K562 (cell line): ENCODE results near the gene WASF3. TPM values are rescaled to one million over a fixed set of nuclear protein-coding genes. Genes with fewer than 3 reads are reported as not detected.

Experiments used
- ATAC-seq: fragments of 200-7000 bp; cut with Tn5 transposase; 3 replicates; pipeline ENCODE4 v1.9.1; 2020; ENCODE audit warnings: moderate library complexity
- BruUV-seq: library from RNA; stranded (reverse); fragments of 400-500 nt; replicated peaks from 2 replicates; lab custom pipeline; 2021; lab: Mats Ljungman, UMichigan
- CTCF ChIA-PET: fragments of 300-600 bp; formaldehyde crosslinking; extraction: SDS; loops from one replicate; lab custom pipeline; 2021; ENCODE audit warnings: low intra/inter-chr PET ratio; lab: Yijun Ruan, JAX
- POLR2A ChIA-PET: fragments of 300-600, 350-650 bp; sonication (Branson Sonifier 250); formaldehyde crosslinking; extraction: SDS; loops from one replicate; lab custom pipeline; 2021; ENCODE audit warnings: antibody characterized with exemption, inconsistent platforms; lab: Yijun Ruan, JAX
- DNase-seq, 4 experiments: peaks; one replicate each; pipeline versions ENCODE4 v3.0.0 to v3.0.0-alpha.2; 2011 to 2018; ENCODE audit warnings: low spot score in 3 of 4, mixed read lengths in 3 of 4; ENCODE audit errors: extremely low read depth in 1 of 4
- FAIRE-seq: peaks from 2 replicates; lab custom pipeline; 2011; peaks lifted over from hg19 to GRCh38; lab: Jason Lieb, UNC
- H2AFZ ChIP-seq: 2 replicates; pipeline ENCODE4 v1.6.0; 2011; ENCODE audit warnings: low read depth, low read length, control low read depth, inconsistent platforms
- H3K27ac ChIP-seq: fragments of 200-600 bp; 3 replicates; pipeline ENCODE4 v1.8.0; 2011; ENCODE audit warnings: low read depth, mild to moderate bottlenecking, control low read depth, inconsistent platforms, low read length, moderate library complexity, mixed read lengths; ENCODE audit errors: extremely low read depth
- H3K27me3 ChIP-seq, 2 experiments: fragments of 300-600 bp in 1 of 2; 2 replicates in 1 of 2; 3 replicates in 1 of 2; pipeline versions ENCODE4 v1.6.0 to v1.8.0; 2011; ENCODE audit warnings: inconsistent platforms in 2 of 2, low read length in 2 of 2, mild to moderate bottlenecking in 1 of 2, mixed read lengths in 1 of 2, moderate library complexity in 1 of 2; ENCODE audit not compliant: control insufficient read depth in 2 of 2, insufficient read depth in 2 of 2
- H3K36me3 ChIP-seq: fragments of 300-600 bp; 3 replicates; pipeline ENCODE4 v1.8.0; 2011; ENCODE audit warnings: mild to moderate bottlenecking, low read length, inconsistent platforms; ENCODE audit not compliant: control insufficient read depth, insufficient read depth
- H3K4me1 ChIP-seq, 2 experiments: fragments of 200-600 bp in 1 of 2; replicated peaks in 1 of 2; 2 replicates in 1 of 2; 3 replicates in 1 of 2; pipeline versions ENCODE4 v1.5.1 to v1.8.0; 2011; ENCODE audit warnings: inconsistent platforms in 2 of 2, low read length in 2 of 2, mild to moderate bottlenecking in 1 of 2, mixed read lengths in 1 of 2, moderate library complexity in 1 of 2; ENCODE audit not compliant: control insufficient read depth in 2 of 2, insufficient read depth in 2 of 2
- H3K4me2 ChIP-seq: 2 replicates; pipeline ENCODE4 v1.6.1; 2011; ENCODE audit warnings: low read length, control low read depth, inconsistent platforms, mixed read lengths; ENCODE audit not compliant: insufficient read depth
- H3K4me3 ChIP-seq: fragments of 200-600 bp; sonication (generic), shearing (Covaris generic); 2 replicates; pipeline ENCODE4 v1.5.1; 2016; ENCODE audit warnings: control low read depth, inconsistent platforms
- H3K79me2 ChIP-seq: fragments of 200-600 bp; 3 replicates; pipeline ENCODE4 v1.8.0; 2011; ENCODE audit warnings: low read length, inconsistent platforms; ENCODE audit not compliant: control insufficient read depth, insufficient read depth
- H3K9ac ChIP-seq, 2 experiments: 2 replicates each; pipeline versions ENCODE4 v1.6.0 to v1.6.1; 2011; ENCODE audit warnings: low read depth in 2 of 2, low read length in 2 of 2, control low read depth in 1 of 2, inconsistent platforms in 1 of 2, mild to moderate bottlenecking in 1 of 2, mixed read lengths in 1 of 2; ENCODE audit not compliant: insufficient read depth in 1 of 2
- H3K9me1 ChIP-seq: one replicate; pipeline ENCODE4 v1.6.0; 2011; ENCODE audit warnings: inconsistent platforms, mild to moderate bottlenecking, low read length, moderate library complexity; ENCODE audit not compliant: control insufficient read depth, insufficient read depth
- H3K9me3 ChIP-seq: replicated peaks from 2 replicates; pipeline ENCODE4 v1.5.1; 2011; ENCODE audit warnings: low read depth, low read length, inconsistent platforms; ENCODE audit not compliant: control insufficient read depth, insufficient read depth
- H4K20me1 ChIP-seq: replicated peaks from 2 replicates; pipeline ENCODE4 v1.6.1; 2011; ENCODE audit warnings: low read length, inconsistent platforms, mixed read lengths; ENCODE audit not compliant: control insufficient read depth, insufficient read depth
- BRD4 ChIP-seq: fragments of 200-600 bp; sonication (generic); IDR thresholded peaks from 2 replicates; pipeline ENCODE4 v1.6.1; 2017; ENCODE audit warnings: inconsistent platforms
- C11orf30 ChIP-seq: fragments of 450-650 bp; IDR thresholded peaks from 2 replicates; pipeline ENCODE4 v1.6.1; 2016; ENCODE audit warnings: low read depth, mild to moderate bottlenecking
- HDAC3 ChIP-seq: fragments of 450-650 bp; IDR thresholded peaks from 2 replicates; pipeline ENCODE4 v1.6.1; 2018; ENCODE audit warnings: borderline replicate concordance, mild to moderate bottlenecking, moderate library complexity; ENCODE audit not compliant: partially characterized antibody
- HDAC6 ChIP-seq: IDR thresholded peaks from 2 replicates; pipeline ENCODE4 v1.6.1; 2012; ENCODE audit warnings: low read depth, mild to moderate bottlenecking, control low read depth, inconsistent platforms, low read length, moderate library complexity
- HDAC8 ChIP-seq: fragments of 450-650 bp; IDR thresholded peaks from 2 replicates; pipeline ENCODE4 v1.6.1; 2016; ENCODE audit warnings: mild to moderate bottlenecking, missing genetic modification characterization, moderate library complexity, missing compliant biosample characterization
- KHSRP ChIP-seq: fragments of 450-650 bp; IDR thresholded peaks from 2 replicates; pipeline ENCODE4 v1.6.1; 2017
- PCBP2 ChIP-seq: fragments of 200-400 bp; formaldehyde crosslinking; IDR thresholded peaks from 2 replicates; pipeline ENCODE4 v1.6.1; 2018; ENCODE audit warnings: low read length, low read depth, mild to moderate bottlenecking, moderate library complexity; ENCODE audit not compliant: poor library complexity, severe bottlenecking
- RAD51 ChIP-seq: fragments of 450-650 bp; IDR thresholded peaks from 2 replicates; pipeline ENCODE4 v1.7.1; 2016; ENCODE audit warnings: low read depth, mild to moderate bottlenecking, borderline replicate concordance
- SP1 ChIP-seq: sonication (generic); formaldehyde crosslinking; IDR thresholded peaks from 2 replicates; pipeline ENCODE4 v1.8.1; 2022; ENCODE audit warnings: mild to moderate bottlenecking, missing genetic modification reagents
- TAF15 ChIP-seq: fragments of 200-400 bp; formaldehyde crosslinking; IDR thresholded peaks from 2 replicates; pipeline ENCODE4 v1.6.1; 2017; ENCODE audit warnings: mild to moderate bottlenecking, low read depth, low read length, moderate library complexity
- ZFX ChIP-seq: sonication (generic); formaldehyde crosslinking; IDR thresholded peaks from 2 replicates; pipeline ENCODE4 v1.8.0; 2022; ENCODE audit warnings: mild to moderate bottlenecking, missing genetic modification reagents, moderate library complexity
- ZMIZ1 ChIP-seq, 2 experiments: fragments of 150-350 bp in 1 of 2; IDR thresholded peaks; 2 replicates each; pipeline ENCODE4 v1.6.1; 2012 to 2016; ENCODE audit warnings: low read depth in 2 of 2, low read length in 2 of 2, mild to moderate bottlenecking in 1 of 2, moderate library complexity in 1 of 2
- ZNF124 ChIP-seq: sonication (generic); formaldehyde crosslinking; IDR thresholded peaks from 2 replicates; pipeline ENCODE4 v1.8.1; 2022; ENCODE audit warnings: missing genetic modification reagents
- ZNF175 ChIP-seq: fragments of 200-800 bp; sonication (Bioruptor generic); IDR thresholded peaks from 2 replicates; pipeline ENCODE4 v1.6.1; 2016; ENCODE audit warnings: low read depth, mild to moderate bottlenecking, missing genetic modification characterization, missing compliant biosample characterization
- ZNF184 ChIP-seq: sonication (generic); formaldehyde crosslinking; IDR thresholded peaks from 2 replicates; pipeline ENCODE4 v1.5.0; 2020; ENCODE audit warnings: missing genetic modification reagents
- ZNF512 ChIP-seq: IDR thresholded peaks from 2 replicates; pipeline ENCODE4 v1.6.1; 2016; ENCODE audit warnings: missing genetic modification characterization, missing compliant biosample characterization
- ZNF696 ChIP-seq: fragments of 250-450 bp; sonication (Bioruptor Pico); conservative IDR thresholded peaks from 2 replicates; pipeline ENCODE4 v1.4.0; 2020; ENCODE audit warnings: mild to moderate bottlenecking, moderate library complexity
- WGBS: fragments of 100-300 bp; shearing (Covaris generic); methylation state at CpG from one replicate; pipeline ENCODE4 v1.1.6; 2016; ENCODE audit warnings: low coverage, mixed read lengths; ENCODE audit not compliant: insufficient coverage; ENCODE audit errors: missing lambda C conversion rate; 5-methylcytosine and 5-hydroxymethylcytosine counted together
- in situ Hi-C: fragments of 300-500 bp; cut with MboI; formaldehyde crosslinking; loops from 4 replicates; pipeline ENCODE4 v1.15.0; 2018; ENCODE audit warnings: inconsistent platforms, mixed read lengths
- intact Hi-C: fragments of 100-400 bp; cut with micrococcal nuclease; formaldehyde crosslinking; loops from 2 replicates; pipeline ENCODE4 v1.14.2; 2022
- polyA plus RNA-seq, 8 experiments: library from polyadenylated mRNA; depleted of rRNA in 4 of 8; stranded (reverse) in 5 of 8; unstranded in 3 of 8; fragments of >200 nt; fragmentation: Nextera tagmentation in 2 of 8; fragmentation: Illumina TruSeq in 1 of 8; extraction: Ambion mirVana in 2 of 8; extraction: Trizol in 1 of 8; gene quantifications; 2 replicates each; pipeline versions ENCODE4 v1.2.1 to v1.2.3, GENCODE V29; 2011 to 2014; ENCODE audit warnings: inconsistent platforms in 1 of 8, missing spikeins in 1 of 8
- total RNA-seq, 7 experiments: library from RNA; depleted of rRNA in 6 of 7; stranded (reverse); fragments of >200 nt in 6 of 7; fragmentation: Illumina TruSeq in 2 of 7; extraction: Trizol in 2 of 7; gene quantifications; 2 replicates each; pipeline versions ENCODE4 v1.2.1 to v1.2.3, GENCODE V29; 2011 to 2021; ENCODE audit warnings: low replicate concordance in 1 of 7

WASF3 gene
- total and polyA plus RNA-seq, 9 of the 15 experiments (the other 6 are each of a cell fraction or from before 2014, with no cell fraction given): 0.04 to 0.43 (median 0.11) TPM

GRCh38 chr13:26616126-26616525 is 58.6 kb downstream of the WASF3 start:
- DNase-seq (no peak), ATAC-seq (no peak), FAIRE-seq (no peak)
- Histone ChIP-seq H3K4me3 (no peak overlapping the region), H4K20me1 (no peaks in the 10 kb centered on the region), H3K4me1 (no peaks in the 10 kb centered on the region), H3K4me2 (no peak overlapping the region), H2AFZ (no peak overlapping the region), H3K9me3 (no peaks in the 10 kb centered on the region), H3K27ac (no peak overlapping the region), H3K27me3 (no peaks in the 10 kb centered on the region), H3K36me3 (no peaks in the 10 kb centered on the region), H3K9me1 (no peaks in the 10 kb centered on the region), H3K79me2 (no peaks in the 10 kb centered on the region), H3K9ac (no peak overlapping the region)
- intact Hi-C loops (no loop called here), in situ Hi-C loops (no loop called here)
- POLR2A ChIA-PET: no interaction called here
- TF ChIP-seq BRD4: no peak
- no peak for TF ChIP-seq HDAC8 (tag)
- no peak for TF ChIP-seq HDAC3
- TF ChIP-seq KHSRP: no peak
- no peak for TF ChIP-seq TAF15
- TF ChIP-seq SP1: no peak
- no peak for TF ChIP-seq HDAC6
- no peak for TF ChIP-seq ZNF696
- TF ChIP-seq ZNF512 (tag): no peak
- TF ChIP-seq RAD51: no peak
- no peak for TF ChIP-seq C11orf30
- no peak for TF ChIP-seq ZNF175
- no peak for TF ChIP-seq ZNF124 (CRISPR knock-in tag)
- no peak for TF ChIP-seq PCBP2
- TF ChIP-seq ZFX (CRISPR knock-in tag): no peak
- TF ChIP-seq ZMIZ1 (IDR thresholded peaks at IDR 0.05; ENCODE audit: low read depth in 2 of 2, low read length in 2 of 2): no peak
- no peak for TF ChIP-seq ZNF184 (CRISPR knock-in tag)
- CTCF ChIA-PET: no interaction called here
- WGBS: 0% methylated on average over 2 of the region's 2 CpGs
- no TSS peak for BruUV-seq
